Activated T-cell treated with anti-CD3 and anti-CD28 coated beads, Interleukin-2, amount 50 U/mL, for 4 hours (primary cell): ENCODE measurements around the gene MACIR. TPM values are rescaled to one million over a fixed set of nuclear protein-coding genes. Genes with fewer than 3 reads are reported as not detected.

Experiments
- total RNA-seq, 3 donors: library from RNA; stranded (reverse); gene quantifications; one replicate each; pipeline ENCODE4 v1.2.1, GENCODE V29; 2021

The MACIR gene
- total RNA-seq, 3 donors from 2014 or later, result 8.2 to 10.4 (median 9.3) TPM

Other genes with a start within 250 kb of the MACIR start
- 1 to 10 TPM; 5.8 to 7.8 (median 6.1) TPM for gene GIN1, start 138.6 kb upstream of the MACIR start, total RNA-seq
- 10 to 100 TPM; 40.2 to 56.9 (median 53.9) TPM for gene PPIP5K2, start 138.5 kb upstream of the MACIR start, total RNA-seq